Stimulated activated CD8-positive, alpha-beta memory T cell treated with anti-CD3 and anti-CD28 coated beads, Interleukin-12 subunit alpha, Interleukin-12 subunit beta, amount 100 ng/mL, for 24 hours (primary cell): ENCODE measurements around the gene SIPA1L3.
"Not testable (repeated sequence)": the region's sequence is repeated elsewhere in the genome, so short reads cannot be mapped to it uniquely, and the experiment has no call there.

Source experiments
- DNase-seq: peaks from one replicate; pipeline ENCODE4 v3.0.0-alpha.2; 2020; ENCODE audit errors: extremely low read depth

SIPA1L3 gene

GRCh38 chr19:38022791-38023670 lies 116.0 kb downstream of the SIPA1L3 start:
- no peak for DNase-seq

- no peak for DNase-seq
Observed at GRCh38 chr19:38023671-38024541, 116.9 kb downstream of the SIPA1L3 start.

GRCh38 chr19:38024992-38025908 lies 118.2 kb downstream of the SIPA1L3 start:
- DNase-seq = no peak

GRCh38 chr19:38025909-38026307 lies 118.9 kb downstream of the SIPA1L3 start:
- no peak for DNase-seq

GRCh38 chr19:38028913-38029510 lies 122.0 kb downstream of the SIPA1L3 start:
- DNase-seq = no peak

GRCh38 chr19:38030001-38030400 lies 123.0 kb downstream of the SIPA1L3 start:
- not testable (repeated sequence) for DNase-seq

GRCh38 chr19:38030686-38031422 lies 123.8 kb downstream of the SIPA1L3 start:
- DNase-seq = no peak

GRCh38 chr19:38031423-38031770 lies 124.4 kb downstream of the SIPA1L3 start:
- DNase-seq = no peak

- no peak for DNase-seq
Observed at GRCh38 chr19:38032151-38032550, 125.1 kb downstream of the SIPA1L3 start.

- DNase-seq = no peak
Observed at GRCh38 chr19:38032951-38033350, 125.9 kb downstream of the SIPA1L3 start.

- DNase-seq = no peak
Observed at GRCh38 chr19:38033658-38034491, 126.9 kb downstream of the SIPA1L3 start.

GRCh38 chr19:38034492-38034860 lies 127.5 kb downstream of the SIPA1L3 start:
- DNase-seq = no peak

- no peak for DNase-seq
Observed at GRCh38 chr19:38035515-38036495, 128.8 kb downstream of the SIPA1L3 start.

GRCh38 chr19:38036707-38037611 lies 130.0 kb downstream of the SIPA1L3 start:
- no peak for DNase-seq

- DNase-seq = no peak
Observed at GRCh38 chr19:38039966-38040365, 133.0 kb downstream of the SIPA1L3 start.

- DNase-seq = no peak
Observed at GRCh38 chr19:38042132-38042531, 135.1 kb downstream of the SIPA1L3 start.

- DNase-seq = no peak
Observed at GRCh38 chr19:38043649-38044144, 136.7 kb downstream of the SIPA1L3 start.
